HG03558 (cell line): Measurements from ENCODE around the gene GRHPR.
"Not testable (repeated sequence)": the region's sequence is repeated elsewhere in the genome, so short reads cannot be mapped to it uniquely, and the experiment has no call there.

Experiments
- ATAC-seq: cut with Tn5 transposase; IDR thresholded peaks from one replicate; pipeline ENCODE4 v1.9.1; 2021; ENCODE audit warnings: moderate number of reproducible peaks; ENCODE audit not compliant: unreplicated experiment; ENCODE audit errors: extremely low read depth

GRHPR gene

DNA sequence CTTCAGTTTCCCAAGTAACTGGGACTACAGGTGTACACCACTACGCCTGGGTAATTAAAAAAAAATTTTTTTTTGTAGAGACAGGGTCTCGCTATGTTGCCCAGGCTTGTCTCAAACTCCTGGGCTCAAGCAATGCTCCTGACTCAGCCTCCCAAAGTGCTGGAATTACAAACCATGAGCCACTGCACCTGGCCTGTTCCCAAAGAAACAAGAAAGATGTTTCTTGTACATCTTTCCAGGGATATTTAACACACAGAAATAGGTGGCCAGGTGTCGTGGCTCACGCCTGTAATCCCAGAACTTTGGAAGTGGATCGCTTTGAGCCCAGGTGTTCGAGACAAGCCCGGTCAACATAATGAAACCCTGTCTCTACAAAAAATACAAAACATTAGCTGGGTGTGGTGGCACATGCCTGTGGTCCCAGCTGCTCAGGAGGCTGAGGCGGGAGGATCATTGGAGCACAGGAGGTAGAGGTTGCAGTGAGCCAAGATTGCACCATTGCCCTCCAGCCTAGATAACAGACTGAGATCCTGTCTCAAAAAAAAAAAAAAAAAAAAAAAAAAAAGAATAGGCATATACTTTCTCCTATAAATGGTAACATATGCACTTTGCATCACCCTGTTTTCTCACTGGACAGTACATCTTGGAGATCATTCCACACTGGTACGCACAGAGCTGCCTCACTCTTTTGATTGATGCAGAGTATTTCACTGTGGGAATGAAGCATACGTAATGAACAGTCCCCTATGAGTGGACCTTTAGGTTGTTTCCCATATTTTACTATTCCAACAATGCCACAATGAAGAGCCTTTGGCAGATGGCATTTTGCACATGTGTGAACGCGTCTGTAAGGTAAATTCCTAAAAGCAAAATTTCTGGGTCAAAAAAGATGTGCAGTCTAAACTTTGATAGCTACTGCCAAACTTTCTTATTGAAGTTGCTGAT lies 2.0 kb upstream of the GRHPR start:
- ATAC-seq: no peak

DNA sequence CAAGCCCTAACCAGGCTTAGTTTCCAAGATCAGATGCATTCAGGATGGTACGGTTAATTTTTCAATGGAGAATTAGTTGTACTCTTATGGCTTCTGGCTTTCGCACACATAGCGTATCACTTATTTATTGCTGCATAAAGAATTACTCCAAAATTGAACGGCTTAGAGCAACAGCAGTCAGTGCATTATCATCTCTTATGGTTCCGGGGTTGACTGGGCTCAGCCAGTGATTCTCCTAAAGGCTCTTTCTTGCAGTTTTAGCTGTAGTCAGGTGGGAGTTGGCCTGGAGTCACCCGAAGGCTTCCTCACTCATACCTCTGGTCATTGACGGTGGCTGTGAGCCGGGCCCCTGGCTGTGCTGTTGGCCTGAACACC lies 595 bp upstream of the GRHPR start:
- ATAC-seq: no peak

DNA sequence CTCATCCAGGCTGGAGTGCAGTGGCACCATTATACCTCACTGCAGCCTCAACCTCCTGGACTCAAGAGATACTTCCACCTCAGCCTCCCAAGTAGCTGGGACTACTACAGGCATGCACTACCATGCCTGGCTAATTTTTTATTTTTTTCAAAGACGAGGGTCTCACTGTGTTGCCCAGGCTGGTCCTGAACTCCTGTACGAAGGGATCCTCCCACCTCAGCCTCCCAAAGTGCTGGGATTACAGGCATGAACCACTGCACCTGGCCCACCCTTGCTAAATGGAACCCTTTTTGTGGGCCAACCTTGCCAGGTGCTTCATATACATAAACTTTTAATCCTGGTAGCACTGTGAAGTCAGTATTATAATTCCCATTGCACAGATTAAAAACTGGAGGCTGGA lies 1.0 kb downstream of the GRHPR start:
- ATAC-seq: no peak

DNA sequence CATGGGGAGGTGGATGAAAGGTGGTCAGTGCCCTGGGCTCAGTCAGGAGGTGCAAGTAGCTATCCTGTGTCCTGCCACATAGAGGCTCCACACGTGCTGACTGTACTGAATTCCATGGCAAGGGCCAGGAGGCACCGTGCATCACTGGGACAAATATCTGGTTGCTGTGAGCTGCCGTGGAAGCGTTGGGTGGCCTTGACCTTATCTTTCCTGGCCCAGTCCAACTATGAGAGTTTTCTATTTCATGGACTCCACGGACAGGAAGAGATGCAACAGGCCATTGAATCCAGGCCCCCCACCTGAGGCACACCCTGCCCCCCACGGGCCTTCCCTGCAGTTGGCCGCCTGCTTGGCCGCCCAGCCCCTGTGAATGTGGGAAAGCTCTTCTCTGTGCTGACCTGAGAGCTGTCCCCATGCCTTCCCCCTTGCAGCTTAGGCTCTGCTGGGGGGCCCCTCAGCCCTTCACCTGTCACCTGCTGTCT lies 1.7 kb downstream of the GRHPR start:
- no peak for ATAC-seq

DNA sequence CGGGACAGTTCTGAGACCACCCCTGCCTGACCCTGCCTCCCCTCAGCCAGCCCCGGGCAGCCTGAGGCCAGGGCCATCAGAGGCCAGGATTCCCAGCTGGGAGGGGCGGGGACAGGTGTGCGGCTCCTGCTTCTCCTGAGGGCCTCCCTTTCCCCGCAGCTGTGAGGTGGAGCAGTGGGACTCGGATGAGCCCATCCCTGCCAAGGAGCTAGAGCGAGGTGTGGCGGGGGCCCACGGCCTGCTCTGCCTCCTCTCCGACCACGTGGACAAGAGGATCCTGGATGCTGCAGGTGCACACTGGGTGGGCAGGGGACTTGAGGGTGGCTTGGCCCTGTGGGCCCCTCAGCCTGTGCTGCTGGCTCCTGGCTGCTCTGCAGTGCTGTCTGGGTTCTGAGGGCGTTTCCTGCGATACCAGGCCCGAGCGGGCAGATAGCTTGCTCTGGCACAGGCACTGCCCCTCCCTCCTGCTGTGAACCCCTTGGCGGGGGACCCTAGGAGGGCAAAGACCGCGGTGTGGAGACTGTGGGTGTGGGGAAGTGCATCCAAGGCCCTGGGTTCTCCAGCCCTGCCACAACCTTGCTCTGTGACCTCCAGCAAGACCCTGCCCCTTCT lies 2.3 kb downstream of the GRHPR start:
- no peak for ATAC-seq

DNA sequence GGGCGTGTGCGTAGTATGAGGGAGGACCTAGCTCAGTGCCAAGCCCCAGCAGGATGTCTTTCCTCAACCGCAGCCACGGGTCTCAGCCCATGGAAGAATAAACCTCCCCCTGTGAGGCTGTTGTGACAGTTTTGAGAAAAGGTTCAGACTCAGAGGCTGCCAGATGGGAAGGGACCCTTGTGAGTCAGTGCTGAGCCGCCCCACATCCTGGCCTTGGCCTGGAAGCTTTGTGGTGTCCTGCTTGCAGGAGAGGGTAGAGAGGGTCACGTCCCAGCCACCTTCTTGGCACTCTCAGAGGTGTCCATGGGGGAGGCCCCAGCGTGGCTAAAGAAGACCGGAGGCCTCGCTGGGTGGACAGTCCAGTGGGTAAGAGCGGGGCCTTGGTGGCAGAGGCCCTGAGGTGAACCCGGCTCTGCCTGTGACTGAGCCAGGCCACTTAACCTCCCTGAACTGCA lies 2.8 kb downstream of the GRHPR start:
- ATAC-seq: no peak

DNA sequence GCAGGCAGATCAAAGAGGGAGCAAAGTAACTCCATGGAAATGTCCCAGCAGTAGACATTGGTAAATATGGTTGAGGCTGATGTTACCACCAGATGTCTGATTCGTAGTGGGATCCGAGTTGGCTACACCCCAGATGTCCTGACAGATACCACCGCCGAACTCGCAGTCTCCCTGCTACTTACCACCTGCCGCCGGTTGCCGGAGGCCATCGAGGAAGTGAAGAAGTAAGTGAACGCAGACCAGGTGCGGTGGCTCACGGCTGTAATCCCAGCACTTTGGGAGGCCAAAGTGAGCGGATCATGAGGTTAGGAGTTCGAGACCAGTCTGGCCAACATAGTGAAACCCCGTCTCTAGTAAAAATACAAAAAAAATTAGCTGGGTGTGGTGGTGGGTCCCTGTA lies 3.9 kb downstream of the GRHPR start:
- ATAC-seq: not testable (repeated sequence)

DNA sequence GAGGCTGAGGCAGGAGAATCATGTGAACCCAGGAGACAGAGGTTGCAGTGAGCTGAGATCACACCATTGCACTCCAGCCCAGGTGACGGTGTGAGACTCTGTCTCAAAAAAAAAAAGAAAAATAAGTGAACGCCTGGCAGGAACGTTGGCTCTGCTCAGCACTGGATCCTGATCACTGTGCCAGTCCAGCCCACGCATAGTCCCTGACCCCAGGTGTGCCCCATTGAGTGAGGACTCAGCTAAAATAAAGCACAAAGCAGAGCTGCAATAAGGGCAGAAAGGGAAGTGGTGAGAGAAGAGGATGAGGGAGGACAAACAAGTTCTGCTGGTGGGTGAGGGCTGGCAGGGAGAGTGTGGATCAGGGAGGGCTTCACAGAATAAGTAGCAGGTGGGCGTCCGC lies 4.3 kb downstream of the GRHPR start:
- ATAC-seq: no peak

DNA sequence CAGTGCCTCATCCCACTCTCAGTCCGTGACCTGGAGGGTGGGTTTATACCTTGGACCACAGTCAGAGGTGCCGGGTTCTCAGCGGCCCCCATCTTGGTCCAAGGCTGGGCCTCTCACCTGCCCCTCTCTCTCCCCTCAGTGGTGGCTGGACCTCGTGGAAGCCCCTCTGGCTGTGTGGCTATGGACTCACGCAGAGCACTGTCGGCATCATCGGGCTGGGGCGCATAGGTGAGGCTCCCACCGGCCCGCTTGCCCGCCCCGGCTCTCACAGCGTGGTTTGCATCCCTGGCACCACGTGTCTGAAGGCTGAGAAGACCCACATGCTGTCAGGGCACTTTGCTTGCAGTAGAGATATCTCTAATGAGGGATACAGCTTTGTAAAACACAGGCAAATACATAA lies 5.8 kb downstream of the GRHPR start:
- no peak for ATAC-seq

DNA sequence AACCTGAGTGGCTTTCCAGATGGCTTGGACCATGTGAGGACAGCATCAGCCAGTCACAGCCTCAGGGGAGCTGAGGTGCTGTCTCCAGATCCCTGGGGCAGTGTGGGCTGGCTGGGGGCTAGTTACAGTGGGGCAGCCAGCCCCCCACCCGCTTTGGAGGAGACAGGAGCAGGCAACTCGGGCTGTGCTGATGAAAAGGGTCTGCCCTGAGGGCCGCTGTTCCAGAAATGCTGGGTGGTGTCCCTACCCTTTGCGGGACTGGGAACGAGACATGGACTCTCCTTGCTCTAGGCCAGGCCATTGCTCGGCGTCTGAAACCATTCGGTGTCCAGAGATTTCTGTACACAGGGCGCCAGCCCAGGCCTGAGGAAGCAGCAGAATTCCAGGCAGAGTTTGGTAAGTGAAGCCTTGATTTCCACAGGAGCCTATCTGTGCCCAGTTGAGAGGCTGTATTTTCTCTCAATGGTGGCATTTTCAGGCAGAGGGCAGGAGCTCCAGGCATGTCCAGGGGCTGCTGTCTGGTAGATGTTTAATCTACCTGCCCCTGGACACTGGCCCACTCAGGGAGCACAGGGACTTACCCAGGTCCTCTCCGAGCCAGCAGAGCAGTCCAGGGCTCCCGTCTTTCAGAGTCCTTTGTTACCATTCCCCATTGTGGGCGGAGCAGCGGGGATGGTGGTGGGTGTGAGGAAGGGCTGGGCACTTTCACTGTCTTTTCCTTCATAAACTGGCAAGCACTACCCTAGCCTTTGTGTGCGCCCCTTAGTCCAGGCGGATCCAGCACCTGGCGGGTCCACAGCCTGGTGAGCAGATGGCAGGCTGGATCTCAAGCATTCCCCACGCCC lies 7.2 kb downstream of the GRHPR start:
- no peak for ATAC-seq

DNA sequence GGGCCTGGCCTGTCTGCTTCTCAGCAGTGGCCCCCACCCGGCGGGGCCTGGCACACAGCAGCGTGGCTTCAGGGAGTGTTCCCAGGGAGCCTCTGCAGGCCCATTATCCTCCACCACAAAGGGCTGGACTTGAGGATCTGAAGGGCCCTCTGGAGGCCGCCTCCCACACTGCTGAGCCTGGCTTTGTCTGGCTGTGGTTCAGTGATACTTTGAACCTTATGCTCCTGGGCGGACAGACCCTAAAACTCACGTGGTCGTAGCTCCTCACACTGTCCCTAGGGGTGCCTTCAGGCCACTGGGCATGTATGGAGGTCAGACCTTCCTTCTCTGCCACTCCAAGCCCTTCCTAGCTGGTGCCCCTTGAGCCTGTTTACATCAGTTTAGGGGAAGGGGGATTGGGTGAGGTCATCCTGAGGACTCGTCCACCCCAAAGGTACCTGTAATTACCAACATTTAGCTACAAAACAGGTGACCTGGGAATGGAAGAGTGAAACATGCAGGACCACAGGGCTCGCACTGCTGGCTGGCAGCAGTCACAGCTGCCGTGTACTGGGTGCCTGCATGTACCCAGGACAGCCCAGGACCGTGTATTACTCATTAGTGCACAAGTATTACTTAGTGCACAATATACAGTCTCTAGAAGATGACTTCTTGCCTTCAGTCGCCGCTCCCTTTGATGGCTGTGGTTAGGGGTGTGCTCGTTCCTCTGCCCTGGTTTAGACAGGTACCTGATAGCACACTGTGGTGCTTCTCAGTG lies 8.5 kb downstream of the GRHPR start:
- ATAC-seq: no peak

DNA sequence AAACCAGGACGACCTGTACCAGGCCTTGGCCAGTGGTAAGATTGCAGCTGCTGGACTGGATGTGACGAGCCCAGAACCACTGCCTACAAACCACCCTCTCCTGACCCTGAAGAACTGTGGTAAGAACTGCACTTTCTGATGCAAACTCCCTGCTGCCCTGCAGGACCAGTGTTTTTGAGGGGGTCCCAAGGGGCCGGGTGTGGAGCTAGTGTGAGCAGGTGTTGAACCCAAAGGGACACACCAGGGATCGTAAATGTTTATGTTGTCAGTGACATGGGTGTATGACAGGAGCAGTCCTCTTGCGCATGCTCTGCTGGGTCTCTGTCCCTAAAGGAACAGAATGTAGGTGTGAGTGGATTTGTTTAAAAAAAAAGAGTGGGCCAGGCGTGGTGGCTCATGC lies 9.5 kb downstream of the GRHPR start:
- no peak for ATAC-seq

DNA sequence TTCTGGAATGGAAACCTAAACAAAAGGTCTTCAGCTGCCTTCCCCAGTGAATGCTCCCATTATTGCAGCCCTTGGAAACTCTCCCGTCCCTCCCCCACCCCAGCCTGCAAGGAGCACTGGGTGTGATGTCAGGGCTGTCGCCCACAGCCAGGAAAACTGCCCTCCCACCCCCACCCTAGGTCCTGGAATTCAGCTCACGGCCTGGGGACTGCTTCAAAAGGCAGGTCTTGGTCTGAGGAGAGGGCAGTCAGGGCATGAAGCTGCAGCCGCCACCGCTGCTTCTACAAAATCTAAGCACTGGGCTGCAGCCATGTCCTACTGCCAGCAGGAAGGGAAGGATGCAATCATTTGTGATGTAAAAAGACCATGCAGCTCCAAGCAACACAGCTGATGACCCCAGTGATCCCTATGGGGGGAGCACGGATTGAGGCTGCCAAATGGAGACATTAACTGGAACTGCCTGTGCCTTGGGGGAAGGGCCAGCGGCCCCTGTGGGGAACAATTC lies 11.4 kb downstream of the GRHPR start:
- ATAC-seq: no peak

DNA sequence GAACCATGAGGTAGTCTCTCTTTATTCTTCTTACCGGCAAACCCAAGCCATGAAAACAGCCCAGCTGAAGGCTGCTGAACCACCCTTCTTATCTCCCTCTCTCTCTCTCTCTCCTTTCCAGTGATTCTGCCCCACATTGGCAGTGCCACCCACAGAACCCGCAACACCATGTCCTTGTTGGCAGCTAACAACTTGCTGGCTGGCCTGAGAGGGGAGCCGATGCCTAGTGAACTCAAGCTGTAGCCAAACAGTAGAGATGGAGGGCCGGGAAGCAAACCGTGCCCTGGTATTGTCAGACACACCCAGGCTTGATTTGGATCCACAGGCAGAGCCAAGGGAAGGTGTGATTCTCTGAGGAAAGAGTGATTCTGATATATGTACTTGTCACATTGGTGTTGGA lies 14.0 kb downstream of the GRHPR start:
- ATAC-seq: no peak

DNA sequence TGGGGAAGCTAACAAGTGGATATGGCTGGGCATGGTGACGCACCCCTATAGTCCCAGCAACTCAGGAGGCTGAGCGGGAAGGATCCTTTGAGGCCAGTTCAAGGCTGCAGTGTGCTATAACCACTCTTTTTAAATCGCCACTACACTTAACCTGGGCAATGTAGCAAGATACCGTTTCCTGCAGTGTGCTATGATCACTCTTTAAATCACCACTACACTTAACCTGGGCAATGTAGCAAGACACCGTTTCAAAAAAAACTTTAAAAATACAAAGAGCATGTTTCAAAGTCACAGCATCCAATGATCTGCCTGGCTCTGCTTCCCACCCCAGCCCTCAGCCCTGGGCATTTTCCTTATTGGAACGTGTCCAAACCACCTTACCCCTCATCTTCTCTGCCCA lies 14.5 kb downstream of the GRHPR start:
- ATAC-seq: no peak

DNA sequence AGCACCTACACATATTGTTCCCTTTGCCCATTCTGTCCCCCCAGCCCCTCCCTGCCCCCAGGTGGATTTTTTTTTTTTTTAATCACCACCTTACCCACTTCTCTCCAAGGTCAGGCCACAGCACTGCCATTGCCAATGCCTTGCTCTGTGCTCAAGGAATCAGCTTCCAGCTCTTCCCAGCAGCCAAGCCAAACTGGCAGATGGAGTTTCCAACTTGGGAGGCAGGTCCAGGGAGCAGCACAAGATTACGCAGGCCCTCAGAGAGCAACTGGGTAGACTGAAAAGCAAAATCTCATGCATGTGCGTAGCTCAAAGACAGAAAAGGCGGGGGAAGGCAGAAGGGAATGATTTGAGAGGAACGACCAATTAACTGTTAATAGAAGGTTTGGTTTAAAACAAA lies 15.1 kb downstream of the GRHPR start:
- ATAC-seq: no peak

DNA sequence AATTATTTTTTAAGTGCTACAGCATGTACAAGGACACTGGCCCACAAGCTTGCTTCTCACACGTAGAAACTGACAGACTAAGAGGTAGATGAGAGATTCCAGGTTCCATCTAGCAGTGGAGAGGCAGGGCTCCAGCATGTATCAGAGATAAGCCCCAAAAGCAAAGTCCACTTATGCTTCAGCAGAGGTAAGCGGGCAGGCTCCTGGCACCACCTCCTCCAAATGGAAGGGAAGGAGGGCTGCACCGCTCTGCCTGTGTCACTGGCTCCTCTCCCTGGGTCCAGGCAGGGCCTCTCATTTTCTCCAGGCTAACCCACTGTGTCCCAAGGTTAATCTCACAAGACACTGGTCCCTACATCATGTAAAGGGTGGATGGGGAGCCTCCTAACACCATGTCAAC lies 15.9 kb downstream of the GRHPR start:
- no peak for ATAC-seq

DNA sequence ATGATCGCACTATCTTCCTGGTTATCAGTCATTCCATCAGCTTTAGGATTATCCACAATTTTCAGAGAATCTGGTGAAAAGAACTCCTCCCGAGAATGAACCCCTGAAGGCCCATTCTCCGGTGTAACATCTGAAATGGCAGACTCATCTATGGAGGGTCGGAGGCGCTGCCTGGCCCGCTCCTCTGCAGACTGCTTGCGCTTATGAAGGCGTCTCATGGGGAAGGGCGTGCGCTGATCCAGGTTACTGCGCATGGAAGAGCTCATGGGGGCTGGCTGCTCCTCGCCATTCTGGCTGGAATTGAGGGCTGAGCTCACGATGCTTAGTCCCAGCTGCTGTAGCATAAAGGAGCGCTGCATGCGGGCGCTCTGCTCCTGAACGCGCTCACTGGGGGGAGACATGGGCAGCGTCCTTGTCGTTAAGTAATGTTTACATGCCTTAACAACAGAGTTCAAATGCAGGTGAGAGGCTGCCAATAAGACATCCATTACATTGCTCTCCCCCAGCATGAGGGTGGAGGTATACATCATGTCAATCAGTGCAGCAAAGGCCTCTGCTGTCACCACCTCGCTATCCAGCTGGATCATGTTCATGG lies 19.4 kb downstream of the GRHPR start:
- ATAC-seq: no peak

DNA sequence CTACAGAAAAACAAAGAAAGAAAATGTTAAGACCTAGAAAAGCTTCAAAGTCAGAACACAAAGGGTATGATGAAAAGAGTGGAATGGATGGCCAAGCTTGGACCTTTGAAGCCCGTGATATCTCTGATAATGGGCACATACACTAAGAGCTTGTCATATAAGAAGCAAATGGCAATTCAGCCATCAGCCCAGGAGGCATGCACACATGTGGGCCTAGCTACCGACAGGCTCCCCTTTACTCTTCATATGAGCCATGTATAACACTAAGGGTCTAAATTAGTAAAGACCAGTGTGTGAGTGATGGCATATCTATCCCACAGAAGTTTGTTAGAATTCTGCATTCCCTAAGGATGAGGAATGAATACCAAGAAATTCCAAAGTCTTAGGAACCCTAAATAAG lies 20.1 kb downstream of the GRHPR start:
- ATAC-seq: no peak

DNA sequence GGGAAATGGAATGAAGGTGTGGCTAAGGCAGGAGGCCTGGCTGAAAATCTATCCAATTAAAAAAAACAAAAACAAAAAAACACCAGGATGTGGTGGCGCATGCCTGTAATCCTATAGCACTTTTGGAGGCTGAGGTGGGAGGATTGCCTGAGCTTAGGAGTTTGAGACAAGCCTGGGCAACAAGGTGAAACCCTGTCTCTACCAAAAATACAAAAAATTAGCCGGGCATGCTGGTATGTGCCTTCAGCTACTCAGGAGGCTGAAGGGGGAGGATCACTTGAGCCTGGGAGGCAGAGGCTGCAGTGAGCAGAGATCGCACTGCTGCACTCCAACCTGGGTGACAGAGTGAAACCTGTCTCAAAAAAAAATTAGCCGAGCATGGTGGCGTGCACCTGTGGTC lies 21.1 kb downstream of the GRHPR start:
- no peak for ATAC-seq
